ENCODE results near the gene IRAK1. TPM values are rescaled to one million over a fixed set of nuclear protein-coding genes. Genes with fewer than 3 reads are reported as not detected.
A peak's percentile ranks its signal among the peaks of the same experiment; 100 is the strongest.

The IRAK1 gene
- total RNA-seq, 1 experiment from 2014 or later, result 432 TPM

GRCh38 chrX:154000051-154000450 lies 19.7 kb downstream of the IRAK1 start:
- no peaks in the 10 kb centered on the region for H3K36me3 ChIP-seq (ENCODE audit: control insufficient read depth, insufficient read depth, low read length)

DNA sequence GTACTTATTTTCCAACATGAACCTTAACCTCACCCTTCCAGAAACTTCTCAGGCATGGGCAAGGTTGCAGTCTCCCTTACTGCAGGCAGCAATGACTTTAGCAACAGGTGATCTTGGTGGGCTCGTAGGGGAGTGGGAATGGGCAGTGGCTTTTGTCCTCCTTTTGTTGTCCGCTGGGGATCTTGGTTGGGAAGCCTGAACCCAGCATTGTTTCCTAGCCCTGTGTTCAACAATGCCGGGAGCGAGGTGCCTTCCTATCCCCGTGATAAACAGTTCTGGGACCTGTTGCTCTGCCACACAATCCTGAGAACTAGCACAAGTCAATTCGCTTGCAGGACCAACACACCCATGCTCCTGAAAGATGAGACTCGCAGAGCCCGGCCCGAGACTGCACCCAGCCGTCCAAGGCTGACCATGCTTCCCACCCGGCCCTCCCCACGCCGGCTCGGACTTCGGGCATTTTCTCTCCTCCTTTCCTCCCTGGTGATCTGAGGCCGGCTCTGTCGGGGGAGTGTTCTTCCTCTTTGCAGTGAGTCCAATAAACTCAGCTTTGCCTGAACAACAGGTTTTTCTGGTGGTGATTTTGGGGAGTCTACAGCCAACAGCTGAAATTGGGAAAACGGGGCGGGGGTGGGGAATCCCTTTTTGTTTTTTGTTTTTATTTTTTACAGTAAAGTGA lies 20.2 kb downstream of the IRAK1 start:
- DNase-seq (ENCODE audit: low read depth, low spot score), result no peak
- Histone ChIP-seq H3K27me3 (ENCODE audit: control insufficient read depth, insufficient read depth, low read length) (no peaks in the 10 kb centered on the region), H3K9me3 (ENCODE audit: control insufficient read depth, insufficient read depth, low read depth, low read length) (no peaks in the 10 kb centered on the region), H3K27ac (ENCODE audit: low read length) (no peak overlapping the region), H3K36me3 (ENCODE audit: control insufficient read depth, insufficient read depth, low read length) (no peaks in the 10 kb centered on the region), H3K4me3 (ENCODE audit: low read depth in 2 of 2, low read length in 2 of 2) (peak overlapping the region; percentile 2 to 28; a peak in 1 of 4 replicates), H3K4me1 (ENCODE audit: control insufficient read depth, insufficient read depth, low read length) (no peaks in the 10 kb centered on the region)
- in situ Hi-C loops (cut with HindIII; ENCODE audit: low pct_unique_long_range_greater_than_20kb, low sequenced_read_pairs), result no loop called here
- ChIA-PET POLR2A (no interaction called here), CTCF (interaction anchor here (0.6 to 0.7 kb wide), 2 partner anchors 26 to 207 kb away, joined by 3 to 5 read pairs; no protein-coding TSS in a partner anchor)
- ATAC-seq, result peak; percentile 49
- no peak for TF ChIP-seq TCF7L2 (IDR thresholded peaks at IDR 0.05; ENCODE audit: low read depth, low read length)
- TF ChIP-seq, protein P1, sequence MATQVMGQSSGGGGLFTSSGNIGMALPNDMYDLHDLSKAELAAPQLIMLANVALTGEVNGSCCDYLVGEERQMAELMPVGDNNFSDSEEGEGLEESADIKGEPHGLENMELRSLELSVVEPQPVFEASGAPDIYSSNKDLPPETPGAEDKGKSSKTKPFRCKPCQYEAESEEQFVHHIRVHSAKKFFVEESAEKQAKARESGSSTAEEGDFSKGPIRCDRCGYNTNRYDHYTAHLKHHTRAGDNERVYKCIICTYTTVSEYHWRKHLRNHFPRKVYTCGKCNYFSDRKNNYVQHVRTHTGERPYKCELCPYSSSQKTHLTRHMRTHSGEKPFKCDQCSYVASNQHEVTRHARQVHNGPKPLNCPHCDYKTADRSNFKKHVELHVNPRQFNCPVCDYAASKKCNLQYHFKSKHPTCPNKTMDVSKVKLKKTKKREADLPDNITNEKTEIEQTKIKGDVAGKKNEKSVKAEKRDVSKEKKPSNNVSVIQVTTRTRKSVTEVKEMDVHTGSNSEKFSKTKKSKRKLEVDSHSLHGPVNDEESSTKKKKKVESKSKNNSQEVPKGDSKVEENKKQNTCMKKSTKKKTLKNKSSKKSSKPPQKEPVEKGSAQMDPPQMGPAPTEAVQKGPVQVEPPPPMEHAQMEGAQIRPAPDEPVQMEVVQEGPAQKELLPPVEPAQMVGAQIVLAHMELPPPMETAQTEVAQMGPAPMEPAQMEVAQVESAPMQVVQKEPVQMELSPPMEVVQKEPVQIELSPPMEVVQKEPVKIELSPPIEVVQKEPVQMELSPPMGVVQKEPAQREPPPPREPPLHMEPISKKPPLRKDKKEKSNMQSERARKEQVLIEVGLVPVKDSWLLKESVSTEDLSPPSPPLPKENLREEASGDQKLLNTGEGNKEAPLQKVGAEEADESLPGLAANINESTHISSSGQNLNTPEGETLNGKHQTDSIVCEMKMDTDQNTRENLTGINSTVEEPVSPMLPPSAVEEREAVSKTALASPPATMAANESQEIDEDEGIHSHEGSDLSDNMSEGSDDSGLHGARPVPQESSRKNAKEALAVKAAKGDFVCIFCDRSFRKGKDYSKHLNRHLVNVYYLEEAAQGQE (IDR thresholded peaks at IDR 0.05; ENCODE audit: insufficient read depth in 1 of 2, low read depth in 2 of 2, low read length in 1 of 2), result no peak
- TF ChIP-seq SIN3A (IDR thresholded peaks at IDR 0.05; ENCODE audit: borderline replicate concordance, insufficient read depth, low read depth, low read length), result no peak
- no peak for TF ChIP-seq CTCF (IDR thresholded peaks at IDR 0.05)
- no TSS peak for BruUV-seq (replicated peaks)
- intact Hi-C loops (cut with micrococcal nuclease; ENCODE audit: unreplicated experiment), result no loop called here

More at GRCh38 chrX:154000051-154000450, 19.7 kb downstream of the IRAK1 start:
- H3K4me1 ChIP-seq (ENCODE audit: control insufficient read depth, insufficient read depth, low read length), result no peaks in the 10 kb centered on the region
- in situ Hi-C loops (cut with HindIII; ENCODE audit: low pct_unique_long_range_greater_than_20kb, low sequenced_read_pairs), result no loop called here
- no peak for DNase-seq (ENCODE audit: low read depth, low spot score)
- no peaks in the 10 kb centered on the region for H3K27me3 ChIP-seq (ENCODE audit: control insufficient read depth, insufficient read depth, low read length)
- ATAC-seq, result peak; percentile 48
- TF ChIP-seq POLR2AphosphoS5 (IDR thresholded peaks at IDR 0.05; ENCODE audit: low read depth, low read length) (no peak), SIN3A (IDR thresholded peaks at IDR 0.05; ENCODE audit: borderline replicate concordance, insufficient read depth, low read depth, low read length) (no peak), TCF7L2 (IDR thresholded peaks at IDR 0.05; ENCODE audit: low read depth, low read length) (no peak)
- intact Hi-C loops (cut with micrococcal nuclease; ENCODE audit: unreplicated experiment), result no loop called here
- ChIA-PET CTCF (interaction anchor here (0.6 to 0.7 kb wide), 2 partner anchors 26 to 207 kb away, joined by 3 to 5 read pairs; no protein-coding TSS in a partner anchor), POLR2A (no interaction called here)
- H3K9me3 ChIP-seq (ENCODE audit: control insufficient read depth, insufficient read depth, low read depth, low read length), result no peaks in the 10 kb centered on the region
- peak overlapping the region; percentile 2 to 28; a peak in 1 of 4 replicates for H3K4me3 ChIP-seq (ENCODE audit: low read depth in 2 of 2, low read length in 2 of 2)
- no TSS peak for BruUV-seq (replicated peaks)
- no peak overlapping the region for H3K27ac ChIP-seq (ENCODE audit: low read length)

DNA sequence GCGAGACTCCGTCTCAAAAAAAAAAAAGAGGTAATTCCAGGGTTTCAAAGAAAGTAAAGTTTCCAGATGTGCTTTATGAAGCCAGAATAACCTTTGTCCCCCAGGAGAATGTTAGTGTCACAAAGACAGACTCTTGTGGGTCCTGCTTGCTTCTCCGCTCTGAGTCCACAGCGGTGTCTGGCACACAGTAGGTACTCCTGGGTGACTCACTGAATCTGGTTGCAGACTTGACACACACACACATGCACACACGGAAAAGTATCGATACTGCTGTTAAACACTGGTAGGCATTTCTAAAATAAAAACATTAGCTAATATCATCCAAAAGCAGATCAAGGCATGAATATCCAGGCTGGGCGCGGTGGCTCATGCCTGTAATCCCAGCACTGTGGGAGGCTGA lies 24.2 kb downstream of the IRAK1 start:
- CTCF ChIA-PET, result no interaction called here
- intact Hi-C loops (cut with micrococcal nuclease; ENCODE audit: unreplicated experiment), result no loop called here

More for the DNA sequence above, 24.2 kb downstream of the IRAK1 start:
- no peak overlapping the region for H3K4me3 ChIP-seq (ENCODE audit: low read depth in 2 of 2, low read length in 2 of 2)
- no peaks in the 10 kb centered on the region for H3K36me3 ChIP-seq (ENCODE audit: control insufficient read depth, insufficient read depth, low read length)
- POLR2A ChIA-PET, result no interaction called here
- TF ChIP-seq, protein P1 (IDR thresholded peaks at IDR 0.05; ENCODE audit: insufficient read depth in 1 of 2, low read depth in 2 of 2, low read length in 1 of 2), result no peak
- TF ChIP-seq CTCF (IDR thresholded peaks at IDR 0.05), result no peak
- TF ChIP-seq TCF7L2 (IDR thresholded peaks at IDR 0.05; ENCODE audit: low read depth, low read length), result no peak
- TF ChIP-seq SIN3A (IDR thresholded peaks at IDR 0.05; ENCODE audit: borderline replicate concordance, insufficient read depth, low read depth, low read length), result no peak
- TF ChIP-seq POLR2AphosphoS5 (IDR thresholded peaks at IDR 0.05; ENCODE audit: low read depth, low read length), result no peak
- no peak for DNase-seq (ENCODE audit: low read depth, low spot score)
- H3K4me1 ChIP-seq (ENCODE audit: control insufficient read depth, insufficient read depth, low read length), result no peaks in the 10 kb centered on the region
- no peak overlapping the region for H3K27ac ChIP-seq (ENCODE audit: low read length)
- BruUV-seq (replicated peaks), result no TSS peak
- no peaks in the 10 kb centered on the region for H3K9me3 ChIP-seq (ENCODE audit: control insufficient read depth, insufficient read depth, low read depth, low read length)
- no peak for ATAC-seq
- no peaks in the 10 kb centered on the region for H3K27me3 ChIP-seq (ENCODE audit: control insufficient read depth, insufficient read depth, low read length)
- in situ Hi-C loops (cut with HindIII; ENCODE audit: low pct_unique_long_range_greater_than_20kb, low sequenced_read_pairs), result no loop called here

Measured in Panc1 (cell line).